Neural cell (in vitro differentiated cells): Measurements from ENCODE around the gene MGLL. TPM values are rescaled to one million over a fixed set of nuclear protein-coding genes. Genes with fewer than 3 reads are reported as not detected.

Source experiments
- H2AFZ ChIP-seq: fragments of 200-600, 300-800 bp; sonication (generic), shearing (Covaris generic); 2 replicates; pipeline ENCODE4 v1.6.0; 2014; ENCODE audit warnings: low read depth, mild to moderate bottlenecking, antibody characterized with exemption, low read length, moderate library complexity
- H3F3A ChIP-seq: fragments of 200-600 bp; shearing (Covaris generic); 2 replicates; pipeline ENCODE4 v1.6.1; 2016; ENCODE audit warnings: mild to moderate bottlenecking, moderate library complexity, mixed read lengths, antibody characterized with exemption, low read length; ENCODE audit not compliant: insufficient read depth, poor library complexity, severe bottlenecking
- H3K27ac ChIP-seq: fragments of 200-600, 300-800 bp; sonication (generic), shearing (Covaris generic); 2 replicates; pipeline ENCODE4 v1.5.1; 2014; ENCODE audit warnings: mild to moderate bottlenecking, low read length, moderate library complexity
- H3K27me3 ChIP-seq: fragments of 300-800, 200-600 bp; sonication (generic), shearing (Covaris generic); 2 replicates; pipeline ENCODE4 v1.6.0; 2014; ENCODE audit warnings: mild to moderate bottlenecking, low read depth, low read length, moderate library complexity; ENCODE audit not compliant: insufficient read depth
- H3K36me3 ChIP-seq: fragments of 300-800, 200-600 bp; sonication (generic), shearing (Covaris generic); 2 replicates; pipeline ENCODE4 v1.5.1; 2014; ENCODE audit warnings: mild to moderate bottlenecking, antibody characterized with exemption, low read length, moderate library complexity; ENCODE audit not compliant: insufficient read depth
- H3K4me2 ChIP-seq: fragments of 300-800, 200-600 bp; sonication (generic), shearing (Covaris generic); 2 replicates; pipeline ENCODE4 v1.6.0; 2014; ENCODE audit warnings: mild to moderate bottlenecking, low read length
- H3K4me3 ChIP-seq: fragments of 300-800, 200-600 bp; sonication (generic), shearing (Covaris generic); 2 replicates; pipeline ENCODE4 v1.5.1; 2014; ENCODE audit warnings: mild to moderate bottlenecking, low read length, moderate library complexity
- H3K79me2 ChIP-seq: fragments of 200-600 bp; shearing (Covaris generic); replicated peaks from 2 replicates; pipeline ENCODE4 v1.6.0; 2014; ENCODE audit warnings: mild to moderate bottlenecking, low read length, moderate library complexity; ENCODE audit not compliant: insufficient read depth
- H3K9ac ChIP-seq: fragments of 300-800, 200-600 bp; sonication (generic), shearing (Covaris generic); 2 replicates; pipeline ENCODE4 v1.6.1; 2016; ENCODE audit warnings: mild to moderate bottlenecking, low read length, mixed read lengths
- H3K9me2 ChIP-seq: fragments of 200-600 bp; shearing (Covaris generic); 2 replicates; pipeline ENCODE4 v1.6.1; 2016; ENCODE audit warnings: mild to moderate bottlenecking, low read length, mixed read lengths; ENCODE audit not compliant: insufficient read depth
- H3K9me3 ChIP-seq: fragments of 200-600, 300-800 bp; sonication (generic), shearing (Covaris generic); 2 replicates; pipeline ENCODE4 v1.6.1; 2016; ENCODE audit warnings: mild to moderate bottlenecking, mixed run types, low read length, moderate library complexity, mixed read lengths
- H4K20me1 ChIP-seq: fragments of 200-600 bp; shearing (Covaris generic); 2 replicates; pipeline ENCODE4 v1.6.1; 2016; ENCODE audit warnings: mild to moderate bottlenecking, mixed run types; ENCODE audit not compliant: insufficient read depth
- CTCF ChIP-seq: fragments of 450-650 bp; IDR thresholded peaks from 2 replicates; pipeline ENCODE4 v1.5.1; 2014; ENCODE audit warnings: antibody characterized with exemption, mild to moderate bottlenecking, moderate library complexity; ENCODE audit not compliant: poor library complexity, severe bottlenecking
- EP300 ChIP-seq: fragments of 450-650 bp; conservative IDR thresholded peaks from 2 replicates; pipeline ENCODE4 v1.6.1; 2014; ENCODE audit warnings: antibody characterized with exemption, mild to moderate bottlenecking, moderate library complexity; ENCODE audit not compliant: poor library complexity, severe bottlenecking
- EZH2 ChIP-seq: fragments of 200-600, 300-800 bp; shearing (Covaris generic), sonication (generic); IDR thresholded peaks from 2 replicates; pipeline ENCODE4 v1.6.1; 2014; ENCODE audit warnings: antibody characterized with exemption, low read length, borderline replicate concordance, mild to moderate bottlenecking; ENCODE audit not compliant: insufficient read depth, poor library complexity, severe bottlenecking
- MXI1 ChIP-seq: fragments of 450-650 bp; conservative IDR thresholded peaks from 2 replicates; pipeline ENCODE4 v1.6.1; 2014; ENCODE audit warnings: antibody characterized with exemption, mild to moderate bottlenecking; ENCODE audit not compliant: poor library complexity, severe bottlenecking
- POLR2AphosphoS5 ChIP-seq: IDR thresholded peaks from 2 replicates; pipeline ENCODE4 v1.6.1; 2012
- RAD21 ChIP-seq: fragments of 450-650 bp; conservative IDR thresholded peaks from 2 replicates; pipeline ENCODE4 v1.6.1; 2014; ENCODE audit warnings: antibody characterized with exemption, mild to moderate bottlenecking, moderate library complexity
- REST ChIP-seq: IDR thresholded peaks from 2 replicates; pipeline ENCODE4 v1.6.1; 2012; ENCODE audit warnings: borderline replicate concordance
- SMC3 ChIP-seq: fragments of 450-650 bp; conservative IDR thresholded peaks from 2 replicates; pipeline ENCODE4 v1.6.1; 2014; ENCODE audit warnings: antibody characterized with exemption, mild to moderate bottlenecking, moderate library complexity; ENCODE audit not compliant: poor library complexity
- TAF1 ChIP-seq: IDR thresholded peaks from 2 replicates; pipeline ENCODE4 v1.6.1; 2012; ENCODE audit warnings: low read depth
- polyA plus RNA-seq: library from polyadenylated mRNA; depleted of rRNA; stranded (reverse); fragments of >200 nt; gene quantifications from 2 replicates; pipeline ENCODE4 v1.2.3, GENCODE V29; 2014

Gene MGLL
- polyA plus RNA-seq, 1 donor from 2014 or later, result 2.0 TPM

GRCh38 chr3:127844326-127844942 is 22.1 kb upstream of the MGLL start:
- no peaks in the 10 kb centered on the region for H3K36me3 ChIP-seq
- no peak for TF ChIP-seq EZH2
- no peak for TF ChIP-seq POLR2AphosphoS5
- no peak for TF ChIP-seq MXI1
- no peak for TF ChIP-seq RAD21
- TF ChIP-seq REST, result no peak
- TF ChIP-seq EP300, result no peak
- TF ChIP-seq SMC3, result no peak
- no peak for TF ChIP-seq TAF1
- no peak for TF ChIP-seq CTCF
- H3K27ac ChIP-seq, result no peak overlapping the region
- no peak overlapping the region for H3K4me3 ChIP-seq
- H3K79me2 ChIP-seq, result no peaks in the 10 kb centered on the region
- no peaks in the 10 kb centered on the region for H4K20me1 ChIP-seq
- H3F3A ChIP-seq, result no peaks in the 10 kb centered on the region
- H3K9ac ChIP-seq, result no peak overlapping the region
- H2AFZ ChIP-seq, result no peak overlapping the region
- no peaks in the 10 kb centered on the region for H3K27me3 ChIP-seq
- H3K4me2 ChIP-seq, result no peak overlapping the region
- H3K9me3 ChIP-seq, result no peaks in the 10 kb centered on the region
- H3K9me2 ChIP-seq, result no peaks in the 10 kb centered on the region

- H3K9ac ChIP-seq, result no peak overlapping the region
- no peak overlapping the region for H3K4me3 ChIP-seq
- H4K20me1 ChIP-seq, result no peaks in the 10 kb centered on the region
- no peaks in the 10 kb centered on the region for H3K27me3 ChIP-seq
- no peaks in the 10 kb centered on the region for H3K79me2 ChIP-seq
- H3F3A ChIP-seq, result no peaks in the 10 kb centered on the region
- H3K27ac ChIP-seq, result no peak overlapping the region
- TF ChIP-seq MXI1, result no peak
- no peak for TF ChIP-seq TAF1
- TF ChIP-seq SMC3, result no peak
- TF ChIP-seq REST, result no peak
- TF ChIP-seq CTCF, result no peak
- TF ChIP-seq EZH2, result no peak
- no peak for TF ChIP-seq EP300
- no peak for TF ChIP-seq POLR2AphosphoS5
- TF ChIP-seq RAD21, result no peak
- H2AFZ ChIP-seq, result no peak overlapping the region
- no peaks in the 10 kb centered on the region for H3K9me3 ChIP-seq
- no peak overlapping the region for H3K4me2 ChIP-seq
- H3K9me2 ChIP-seq, result no peaks in the 10 kb centered on the region
- H3K36me3 ChIP-seq, result no peaks in the 10 kb centered on the region
These were observed 18.4 kb upstream of the MGLL start for GRCh38 chr3:127840671-127841070.
